HepG2 (cell line): Measurements from ENCODE around the gene ESRRB. TPM values are rescaled to one million over a fixed set of nuclear protein-coding genes. Genes with fewer than 3 reads are reported as not detected.

Experiments
- ATAC-seq: fragments of 200-7000 bp; cut with Tn5 transposase; 3 replicates; pipeline ENCODE4 v1.9.1; 2020; ENCODE audit warnings: mild to moderate bottlenecking, moderate library complexity
- BruUV-seq: library from RNA; stranded (reverse); fragments of 400-500 nt; replicated peaks from 2 replicates; lab custom pipeline; 2021; lab: Mats Ljungman, UMichigan
- CTCF ChIA-PET: fragments of 300-600 bp; formaldehyde crosslinking; extraction: SDS; loops from one replicate; lab custom pipeline; 2021; ENCODE audit warnings: low total read pairs, inconsistent platforms, low intra/inter-chr PET ratio; lab: Yijun Ruan, JAX
- POLR2A ChIA-PET: fragments of 350-600 bp; sonication (Branson Sonifier 250); formaldehyde crosslinking; loops from one replicate; lab custom pipeline; 2020; ENCODE audit warnings: antibody characterized with exemption, inconsistent platforms; lab: Yijun Ruan, JAX
- DNase-seq: peaks from one replicate; pipeline ENCODE4 v3.0.0-alpha.2; 2015; ENCODE audit warnings: low spot score
- FAIRE-seq: peaks from 3 replicates; lab custom pipeline; 2011; peaks lifted over from hg19 to GRCh38; lab: Jason Lieb, UNC
- H2AFZ ChIP-seq: one replicate; pipeline ENCODE4 v1.6.1; 2011; ENCODE audit warnings: low read length, inconsistent platforms
- H3K27ac ChIP-seq: fragments of 300-600 bp; 3 replicates; pipeline ENCODE4 v1.8.0; 2011; ENCODE audit warnings: mixed run types, mild to moderate bottlenecking, mixed read lengths, low read length, inconsistent platforms; ENCODE audit not compliant: insufficient read depth; ENCODE audit errors: extremely low read length
- H3K27me3 ChIP-seq, 2 experiments: fragments of 200-600 bp in 1 of 2; 2 replicates in 1 of 2; 3 replicates in 1 of 2; pipeline versions ENCODE4 v1.6.0 to v1.8.0; 2011; ENCODE audit warnings: low read length in 2 of 2, mild to moderate bottlenecking in 2 of 2, moderate library complexity in 2 of 2, inconsistent platforms in 1 of 2; ENCODE audit not compliant: insufficient read depth in 2 of 2, control insufficient read depth in 1 of 2
- H3K36me3 ChIP-seq, 2 experiments: fragments of 200-600 bp in 1 of 2; replicated peaks in 1 of 2; 2 replicates in 1 of 2; 3 replicates in 1 of 2; pipeline versions ENCODE4 v1.5.1 to v1.8.0; 2011; ENCODE audit warnings: low read length in 2 of 2, inconsistent platforms in 1 of 2; ENCODE audit not compliant: insufficient read depth in 2 of 2, control insufficient read depth in 1 of 2
- H3K4me1 ChIP-seq: 2 replicates; pipeline ENCODE4 v1.5.1; 2012; ENCODE audit warnings: low read length, inconsistent platforms; ENCODE audit not compliant: insufficient read depth
- H3K4me2 ChIP-seq: 2 replicates; pipeline ENCODE4 v1.6.0; 2011; ENCODE audit warnings: low read depth, low read length, inconsistent platforms
- H3K4me3 ChIP-seq, 3 experiments: fragments of 200-600 bp in 1 of 3; sonication (generic), shearing (Covaris generic) in 1 of 3; replicated peaks in 1 of 3; 2 replicates each; pipeline ENCODE4 v1.5.1; 2011 to 2016; ENCODE audit warnings: low read length in 3 of 3, inconsistent platforms in 2 of 3, low read depth in 2 of 3, mild to moderate bottlenecking in 2 of 3, control low read depth in 1 of 3, mixed read lengths in 1 of 3; ENCODE audit not compliant: insufficient read depth in 1 of 3
- H3K79me2 ChIP-seq: one replicate; pipeline ENCODE4 v1.6.1; 2011; ENCODE audit warnings: low read length, inconsistent platforms; ENCODE audit not compliant: insufficient read depth
- H3K9ac ChIP-seq: 2 replicates; pipeline ENCODE4 v1.6.0; 2011; ENCODE audit warnings: mild to moderate bottlenecking, low read depth, low read length, inconsistent platforms; ENCODE audit not compliant: insufficient read depth
- H3K9me3 ChIP-seq: 2 replicates; pipeline ENCODE4 v1.5.1; 2012; ENCODE audit warnings: mild to moderate bottlenecking, low read length
- H4K20me1 ChIP-seq: 2 replicates; pipeline ENCODE4 v1.6.0; 2011; ENCODE audit warnings: inconsistent platforms, mild to moderate bottlenecking, low read length, moderate library complexity; ENCODE audit not compliant: insufficient read depth
- HOXA3 ChIP-seq: sonication (generic); formaldehyde crosslinking; IDR thresholded peaks from 2 replicates; pipeline ENCODE4 v1.5.0; 2020; ENCODE audit warnings: missing genetic modification reagents
- JUND ChIP-seq: sonication (generic); formaldehyde crosslinking; IDR thresholded peaks from 2 replicates; pipeline ENCODE4 v1.8.0; 2022; ENCODE audit warnings: mild to moderate bottlenecking, missing genetic modification reagents
- NR2C2 ChIP-seq: sonication (generic); formaldehyde crosslinking; IDR thresholded peaks from 2 replicates; pipeline ENCODE4 v1.4.0; 2020; ENCODE audit warnings: missing genetic modification reagents, mild to moderate bottlenecking, moderate library complexity, borderline replicate concordance
- RFX5 ChIP-seq: IDR thresholded peaks from 2 replicates; pipeline ENCODE4 v1.6.1; 2011; ENCODE audit warnings: low read depth, low read length, improper control_type of control experiment
- ZNF124 ChIP-seq: sonication (generic); formaldehyde crosslinking; IDR thresholded peaks from 2 replicates; pipeline ENCODE4 v1.4.0; 2020; ENCODE audit warnings: missing genetic modification reagents
- ZNF775 ChIP-seq: sonication (generic); formaldehyde crosslinking; IDR thresholded peaks from 2 replicates; pipeline ENCODE4 v1.4.0; 2020; ENCODE audit warnings: missing genetic modification reagents, mild to moderate bottlenecking, moderate library complexity, borderline replicate concordance
- WGBS: methylation state at CpG from one replicate; pipeline ENCODE4 v1.1.6; 2017; ENCODE audit warnings: low lambda C conversion rate; 5-methylcytosine and 5-hydroxymethylcytosine counted together
- in situ Hi-C: cut with HindIII; loops from 2 replicates; pipeline ENCODE4 v1.10.0; 2017; ENCODE audit warnings: low pct_unique_long_range_greater_than_20kb; ENCODE audit not compliant: extremely low pct_ligation_motif_present
- intact Hi-C: fragments of 100-400 bp; cut with micrococcal nuclease; formaldehyde crosslinking; loops from one replicate; pipeline ENCODE4 v1.10.0; 2022; ENCODE audit not compliant: unreplicated experiment
- polyA plus RNA-seq, 8 experiments: library from polyadenylated mRNA; depleted of rRNA in 3 of 8; stranded (reverse) in 7 of 8; unstranded in 1 of 8; fragments of >200 nt; fragmentation: Illumina TruSeq in 4 of 8; extraction: Trizol in 4 of 8; gene quantifications; 2 replicates each; pipeline versions ENCODE4 v1.2.1 to v1.2.3, GENCODE V29; 2011 to 2016; ENCODE audit warnings: low read depth in 4 of 8, missing spikeins in 1 of 8, mixed read lengths in 1 of 8; ENCODE audit not compliant: insufficient read depth in 1 of 8
- total RNA-seq, 5 experiments: library from RNA; depleted of rRNA; stranded (reverse); fragments of >200 nt; fragmentation: Illumina TruSeq; extraction: Trizol; gene quantifications; 2 replicates each; pipeline ENCODE4 v1.2.3, GENCODE V29; 2016; ENCODE audit warnings: low read depth in 1 of 5
- TF ChIP-seq, protein P1 (sequence below): fragments of 450-650 bp; IDR thresholded peaks from 2 replicates; pipeline ENCODE4 v1.6.1; 2016
- TF ChIP-seq, protein P2 (sequence below): sonication (generic); formaldehyde crosslinking; IDR thresholded peaks from one replicate; pipeline ENCODE4 v1.5.1; 2020; ENCODE audit warnings: mild to moderate bottlenecking, missing genetic modification reagents; ENCODE audit errors: not compliant biosample characterization

ESRRB gene
- total and polyA plus RNA-seq, 2 of the 13 experiments (the other 11 are each of a cell fraction or from before 2014, with no cell fraction given) = 0.04 to 0.33 TPM

DNA sequence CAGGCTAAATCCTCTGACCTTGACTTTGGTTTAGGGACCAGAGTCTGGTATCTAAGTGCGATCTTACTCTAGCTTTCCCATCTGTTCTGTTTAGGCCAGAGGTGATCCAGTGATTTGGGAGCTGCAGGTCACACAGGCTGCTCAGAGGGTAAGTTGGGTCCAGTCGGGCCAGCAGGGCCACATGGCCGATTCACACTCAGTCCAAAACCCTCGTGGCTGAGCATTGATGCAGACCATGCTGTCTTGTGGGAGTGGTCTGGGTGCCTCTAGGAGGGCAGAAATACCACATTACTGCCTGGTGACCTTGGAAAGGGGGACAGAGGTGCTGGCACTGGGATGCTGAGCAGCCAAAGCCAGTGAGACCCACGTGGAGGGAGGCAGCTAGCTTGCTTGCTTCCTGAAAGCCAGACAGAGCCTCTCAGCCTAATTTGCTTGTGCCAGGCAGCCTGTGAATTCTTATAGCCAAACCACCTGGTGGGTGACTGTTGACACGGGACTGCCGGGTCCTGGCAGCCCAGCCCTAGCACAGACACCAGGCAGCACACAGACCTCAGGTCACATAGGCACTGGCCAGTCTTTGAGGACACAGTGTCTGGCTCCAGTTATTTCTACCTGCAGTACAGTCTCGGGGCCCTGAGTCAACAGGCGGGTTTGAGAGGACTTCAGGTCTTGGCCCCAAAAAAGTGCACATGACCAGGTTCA lies 31.7 kb downstream of the ESRRB start:
- intact Hi-C loops = no loop called here
- DNase-seq (no peak), ATAC-seq (peak; percentile 26; the same call in 1 of the 3 replicates), FAIRE-seq (no peak)
- H3K27me3 ChIP-seq = no peaks in the 10 kb centered on the region
- no peaks in the 10 kb centered on the region for H3K36me3 ChIP-seq
- H3K4me2 ChIP-seq = no peak overlapping the region
- no peaks in the 10 kb centered on the region for H3K79me2 ChIP-seq
- CTCF ChIA-PET = no interaction called here
- no peaks in the 10 kb centered on the region for H4K20me1 ChIP-seq
- no peak overlapping the region for H3K4me3 ChIP-seq
- POLR2A ChIA-PET = no interaction called here
- no peaks in the 10 kb centered on the region for H3K9me3 ChIP-seq
- H3K4me1 ChIP-seq = peaks cover 13% of the 10 kb centered on the region
- no TSS peak for BruUV-seq
- WGBS = 57% methylated on average over 4 of the region's 9 CpGs
- H3K27ac ChIP-seq = no peak overlapping the region
- no peak overlapping the region for H3K9ac ChIP-seq
- no peak overlapping the region for H2AFZ ChIP-seq
- in situ Hi-C loops = no loop called here
- TF ChIP-seq, protein P1, sequence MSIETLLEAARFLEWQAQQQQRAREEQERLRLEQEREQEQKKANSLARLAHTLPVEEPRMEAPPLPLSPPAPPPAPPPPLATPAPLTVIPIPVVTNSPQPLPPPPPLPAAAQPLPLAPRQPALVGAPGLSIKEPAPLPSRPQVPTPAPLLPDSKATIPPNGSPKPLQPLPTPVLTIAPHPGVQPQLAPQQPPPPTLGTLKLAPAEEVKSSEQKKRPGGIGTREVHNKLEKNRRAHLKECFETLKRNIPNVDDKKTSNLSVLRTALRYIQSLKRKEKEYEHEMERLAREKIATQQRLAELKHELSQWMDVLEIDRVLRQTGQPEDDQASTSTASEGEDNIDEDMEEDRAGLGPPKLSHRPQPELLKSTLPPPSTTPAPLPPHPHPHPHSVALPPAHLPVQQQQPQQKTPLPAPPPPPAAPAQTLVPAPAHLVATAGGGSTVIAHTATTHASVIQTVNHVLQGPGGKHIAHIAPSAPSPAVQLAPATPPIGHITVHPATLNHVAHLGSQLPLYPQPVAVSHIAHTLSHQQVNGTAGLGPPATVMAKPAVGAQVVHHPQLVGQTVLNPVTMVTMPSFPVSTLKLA = peak; percentile 91
- TF ChIP-seq HOXA3 = no peak

DNA sequence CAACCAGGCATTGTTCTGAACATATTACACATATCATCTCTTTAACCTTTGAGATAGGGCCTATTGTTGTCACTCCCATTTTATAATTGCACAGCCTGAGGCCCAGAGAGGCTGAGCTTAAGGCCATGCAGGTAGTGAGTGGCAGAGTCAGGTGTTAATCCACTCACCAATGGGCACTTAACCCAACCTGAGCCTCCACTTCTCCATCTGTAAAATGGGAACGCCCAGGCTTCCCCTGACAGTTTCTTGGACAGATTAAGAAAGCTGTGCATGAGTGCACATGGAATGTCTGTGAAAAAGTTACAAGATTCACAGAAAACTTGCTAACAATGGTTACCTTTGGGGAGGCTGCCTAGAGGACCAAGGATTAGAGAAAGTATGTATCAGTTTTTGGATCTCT lies 32.9 kb downstream of the ESRRB start:
- H3K36me3 ChIP-seq = no peaks in the 10 kb centered on the region
- POLR2A ChIA-PET = no interaction called here
- H3K4me2 ChIP-seq = no peak overlapping the region
- DNase-seq (no peak), ATAC-seq (no peak), FAIRE-seq (no peak)
- CTCF ChIA-PET = no interaction called here
- no TSS peak for BruUV-seq
- H3K27ac ChIP-seq = no peak overlapping the region
- no peaks in the 10 kb centered on the region for H4K20me1 ChIP-seq
- no peak overlapping the region for H3K9ac ChIP-seq
- in situ Hi-C loops = no loop called here
- no peak overlapping the region for H3K4me3 ChIP-seq
- H2AFZ ChIP-seq = no peak overlapping the region
- H3K9me3 ChIP-seq = no peaks in the 10 kb centered on the region
- H3K4me1 ChIP-seq = peaks cover 13% of the 10 kb centered on the region
- intact Hi-C loops = no loop called here
- WGBS = 92% methylated on average over 1 of the region's 1 CpG
- H3K79me2 ChIP-seq = no peaks in the 10 kb centered on the region
- H3K27me3 ChIP-seq = peaks cover 1 to 4% of the 10 kb centered on the region in 2 experiments; a peak in 2 of 5 replicates
- TF ChIP-seq NR2C2 (CRISPR knock-in tag) (no peak), JUND (CRISPR knock-in tag) (no peak), ZNF775 (CRISPR knock-in tag) (no peak), RFX5 (no peak), ZNF124 (CRISPR knock-in tag) (no peak)
- TF ChIP-seq, protein P2, sequence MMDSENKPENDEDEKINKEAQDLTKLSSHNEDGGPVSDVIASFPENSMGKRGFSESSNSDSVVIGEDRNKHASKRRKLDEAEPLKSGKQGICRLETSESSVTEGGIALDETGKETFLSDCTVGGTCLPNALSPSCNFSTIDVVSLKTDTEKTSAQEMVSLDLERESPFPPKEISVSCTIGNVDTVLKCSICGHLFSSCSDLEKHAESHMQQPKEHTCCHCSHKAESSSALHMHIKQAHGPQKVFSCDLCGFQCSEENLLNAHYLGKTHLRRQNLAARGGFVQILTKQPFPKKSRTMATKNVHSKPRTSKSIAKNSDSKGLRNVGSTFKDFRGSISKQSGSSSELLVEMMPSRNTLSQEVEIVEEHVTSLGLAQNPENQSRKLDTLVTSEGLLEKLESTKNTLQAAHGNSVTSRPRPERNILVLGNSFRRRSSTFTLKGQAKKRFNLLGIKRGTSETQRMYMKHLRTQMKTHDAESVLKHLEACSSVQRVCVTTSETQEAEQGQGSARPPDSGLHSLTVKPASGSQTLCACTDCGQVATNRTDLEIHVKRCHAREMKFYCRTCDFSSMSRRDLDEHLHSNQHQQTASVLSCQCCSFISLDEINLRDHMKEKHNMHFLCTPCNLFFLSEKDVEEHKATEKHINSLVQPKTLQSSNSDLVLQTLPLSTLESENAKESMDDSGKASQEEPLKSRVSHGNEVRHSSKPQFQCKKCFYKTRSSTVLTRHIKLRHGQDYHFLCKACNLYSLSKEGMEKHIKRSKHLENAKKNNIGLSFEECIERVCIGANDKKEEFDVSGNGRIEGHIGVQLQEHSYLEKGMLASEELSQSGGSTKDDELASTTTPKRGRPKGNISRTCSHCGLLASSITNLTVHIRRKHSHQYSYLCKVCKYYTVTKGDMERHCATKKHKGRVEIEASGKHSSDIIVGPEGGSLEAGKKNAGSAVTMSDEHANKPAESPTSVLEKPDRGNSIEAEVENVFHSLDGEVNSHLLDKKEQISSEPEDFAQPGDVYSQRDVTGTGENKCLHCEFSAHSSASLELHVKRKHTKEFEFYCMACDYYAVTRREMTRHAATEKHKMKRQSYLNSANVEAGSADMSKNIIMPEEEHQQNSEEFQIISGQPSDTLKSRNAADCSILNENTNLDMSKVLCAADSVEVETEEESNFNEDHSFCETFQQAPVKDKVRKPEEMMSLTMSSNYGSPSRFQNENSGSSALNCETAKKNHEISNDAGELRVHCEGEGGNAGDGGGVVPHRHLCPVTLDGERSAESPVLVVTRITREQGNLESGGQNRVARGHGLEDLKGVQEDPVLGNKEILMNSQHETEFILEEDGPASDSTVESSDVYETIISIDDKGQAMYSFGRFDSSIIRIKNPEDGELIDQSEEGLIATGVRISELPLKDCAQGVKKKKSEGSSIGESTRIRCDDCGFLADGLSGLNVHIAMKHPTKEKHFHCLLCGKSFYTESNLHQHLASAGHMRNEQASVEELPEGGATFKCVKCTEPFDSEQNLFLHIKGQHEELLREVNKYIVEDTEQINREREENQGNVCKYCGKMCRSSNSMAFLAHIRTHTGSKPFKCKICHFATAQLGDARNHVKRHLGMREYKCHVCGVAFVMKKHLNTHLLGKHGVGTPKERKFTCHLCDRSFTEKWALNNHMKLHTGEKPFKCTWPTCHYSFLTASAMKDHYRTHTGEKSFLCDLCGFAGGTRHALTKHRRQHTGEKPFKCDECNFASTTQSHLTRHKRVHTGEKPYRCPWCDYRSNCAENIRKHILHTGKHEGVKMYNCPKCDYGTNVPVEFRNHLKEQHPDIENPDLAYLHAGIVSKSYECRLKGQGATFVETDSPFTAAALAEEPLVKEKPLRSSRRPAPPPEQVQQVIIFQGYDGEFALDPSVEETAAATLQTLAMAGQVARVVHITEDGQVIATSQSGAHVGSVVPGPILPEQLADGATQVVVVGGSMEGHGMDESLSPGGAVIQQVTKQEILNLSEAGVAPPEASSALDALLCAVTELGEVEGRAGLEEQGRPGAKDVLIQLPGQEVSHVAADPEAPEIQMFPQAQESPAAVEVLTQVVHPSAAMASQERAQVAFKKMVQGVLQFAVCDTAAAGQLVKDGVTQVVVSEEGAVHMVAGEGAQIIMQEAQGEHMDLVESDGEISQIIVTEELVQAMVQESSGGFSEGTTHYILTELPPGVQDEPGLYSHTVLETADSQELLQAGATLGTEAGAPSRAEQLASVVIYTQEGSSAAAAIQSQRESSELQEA (CRISPR knock-in tag) = no peak
